Measurements from ENCODE around the gene NPIPA1.
"Not testable (repeated sequence)": the region's sequence is repeated elsewhere in the genome, so short reads cannot be mapped to it uniquely, and the experiment has no call there.

Gene NPIPA1

GRCh38 chr16:14978281-14978680 is 41.0 kb downstream of the NPIPA1 start:
- not testable (repeated sequence) for H3K4me1 ChIP-seq (ENCODE audit: control insufficient read depth in 2 of 2, insufficient read depth in 1 of 2, low read depth in 1 of 2, low read length in 2 of 2); H2AK5ac ChIP-seq (ENCODE audit: low read depth, low read length); DNase-seq (ENCODE audit: low spot score); H2BK15ac ChIP-seq (ENCODE audit: low read length); H3K27me3 ChIP-seq (ENCODE audit: control insufficient read depth in 3 of 3, insufficient read depth in 3 of 3, low read depth in 1 of 3, low read length in 3 of 3); H3K23ac ChIP-seq (ENCODE audit: low read depth, low read length, poor library complexity); H2BK120ac ChIP-seq (ENCODE audit: low read depth, low read length); H3K4me3 ChIP-seq (ENCODE audit: low read length in 2 of 2); H3K27ac ChIP-seq (replicated peaks; ENCODE audit: low read length); H3K9ac ChIP-seq (ENCODE audit: low read depth, low read length, poor library complexity); H3K36me3 ChIP-seq (replicated peaks in 1 of 2; ENCODE audit: control insufficient read depth in 2 of 2, insufficient read depth in 2 of 2, low read length in 2 of 2); H4K91ac ChIP-seq (ENCODE audit: low read depth, low read length, poor library complexity); H3K79me1 ChIP-seq (ENCODE audit: low read depth, low read length); H3K14ac ChIP-seq (ENCODE audit: low read length); H3K4me2 ChIP-seq (ENCODE audit: insufficient read depth, low read length, poor library complexity, severe bottlenecking); H3K4ac ChIP-seq (ENCODE audit: low read length); H4K8ac ChIP-seq (ENCODE audit: low read depth, low read length); H3K9me3 ChIP-seq (replicated peaks in 1 of 2; ENCODE audit: control insufficient read depth in 2 of 2, insufficient read depth in 1 of 2, low read depth in 1 of 2, low read length in 2 of 2); H2BK12ac ChIP-seq (ENCODE audit: low read length); H2AFZ ChIP-seq (ENCODE audit: low read length); H3K18ac ChIP-seq (ENCODE audit: low read length); H2BK5ac ChIP-seq (ENCODE audit: low read length)
- WGBS, 2 donors (ENCODE audit: extremely low coverage in 2 of 2, insufficient read length in 2 of 2, insufficient replicate concordance in 1 of 2), result no CpG with 5 or more reads among the region's 8 CpGs

GRCh38 chr16:14978908-14979307 is 41.7 kb downstream of the NPIPA1 start:
- WGBS, 2 donors (ENCODE audit: extremely low coverage in 2 of 2, insufficient read length in 2 of 2, insufficient replicate concordance in 1 of 2), result no CpG with 5 or more reads among the region's 4 CpGs
- not testable (repeated sequence) for H3K4me3 ChIP-seq (ENCODE audit: low read length in 2 of 2); H2BK15ac ChIP-seq (ENCODE audit: low read length); H3K18ac ChIP-seq (ENCODE audit: low read length); H2BK5ac ChIP-seq (ENCODE audit: low read length); DNase-seq (ENCODE audit: low spot score); H3K79me1 ChIP-seq (ENCODE audit: low read depth, low read length); H3K23ac ChIP-seq (ENCODE audit: low read depth, low read length, poor library complexity); H4K91ac ChIP-seq (ENCODE audit: low read depth, low read length, poor library complexity); H2BK12ac ChIP-seq (ENCODE audit: low read length); H3K27ac ChIP-seq (replicated peaks; ENCODE audit: low read length); H3K9ac ChIP-seq (ENCODE audit: low read depth, low read length, poor library complexity); H2BK120ac ChIP-seq (ENCODE audit: low read depth, low read length); H2AK5ac ChIP-seq (ENCODE audit: low read depth, low read length); H3K9me3 ChIP-seq (replicated peaks in 1 of 2; ENCODE audit: control insufficient read depth in 2 of 2, insufficient read depth in 1 of 2, low read depth in 1 of 2, low read length in 2 of 2); H4K8ac ChIP-seq (ENCODE audit: low read depth, low read length); H3K14ac ChIP-seq (ENCODE audit: low read length); H2AFZ ChIP-seq (ENCODE audit: low read length); H3K4me2 ChIP-seq (ENCODE audit: insufficient read depth, low read length, poor library complexity, severe bottlenecking); H3K4ac ChIP-seq (ENCODE audit: low read length); H3K27me3 ChIP-seq (ENCODE audit: control insufficient read depth in 3 of 3, insufficient read depth in 3 of 3, low read depth in 1 of 3, low read length in 3 of 3); H3K36me3 ChIP-seq (replicated peaks in 1 of 2; ENCODE audit: control insufficient read depth in 2 of 2, insufficient read depth in 2 of 2, low read length in 2 of 2); H3K4me1 ChIP-seq (ENCODE audit: control insufficient read depth in 2 of 2, insufficient read depth in 1 of 2, low read depth in 1 of 2, low read length in 2 of 2)

DNA sequence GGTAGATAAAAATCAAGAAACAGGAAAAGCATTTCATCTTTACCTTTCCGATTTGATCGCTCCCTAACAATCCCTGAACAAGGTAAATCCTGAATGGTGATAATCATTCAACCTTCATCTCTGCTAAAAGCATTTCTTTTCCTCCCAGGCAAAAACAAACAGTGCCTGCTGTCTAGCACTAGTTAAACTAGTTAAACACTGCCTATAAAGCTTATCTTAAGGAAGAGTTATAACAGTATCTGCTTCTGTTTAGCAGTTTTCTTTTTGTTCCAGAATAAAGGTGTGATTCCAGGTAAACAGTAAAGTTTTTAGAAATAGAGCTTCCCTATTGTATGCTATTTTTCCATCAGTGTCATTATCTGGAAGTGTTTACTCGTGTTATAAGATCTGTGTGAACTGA is 44.0 kb downstream of the NPIPA1 start:
- H3K4ac ChIP-seq (ENCODE audit: low read length); H3K18ac ChIP-seq (ENCODE audit: low read length); H4K8ac ChIP-seq (ENCODE audit: low read depth, low read length); H2BK120ac ChIP-seq (ENCODE audit: low read depth, low read length); H2BK12ac ChIP-seq (ENCODE audit: low read length); H3K4me1 ChIP-seq (ENCODE audit: control insufficient read depth in 2 of 2, insufficient read depth in 1 of 2, low read depth in 1 of 2, low read length in 2 of 2); H2AFZ ChIP-seq (ENCODE audit: low read length); H2BK15ac ChIP-seq (ENCODE audit: low read length); H3K27me3 ChIP-seq (ENCODE audit: control insufficient read depth in 3 of 3, insufficient read depth in 3 of 3, low read depth in 1 of 3, low read length in 3 of 3); H2BK5ac ChIP-seq (ENCODE audit: low read length); DNase-seq (ENCODE audit: low spot score); H3K27ac ChIP-seq (replicated peaks; ENCODE audit: low read length); H3K4me2 ChIP-seq (ENCODE audit: insufficient read depth, low read length, poor library complexity, severe bottlenecking); H3K36me3 ChIP-seq (replicated peaks in 1 of 2; ENCODE audit: control insufficient read depth in 2 of 2, insufficient read depth in 2 of 2, low read length in 2 of 2); H3K4me3 ChIP-seq (ENCODE audit: low read length in 2 of 2); H4K91ac ChIP-seq (ENCODE audit: low read depth, low read length, poor library complexity); H3K9ac ChIP-seq (ENCODE audit: low read depth, low read length, poor library complexity); H3K9me3 ChIP-seq (replicated peaks in 1 of 2; ENCODE audit: control insufficient read depth in 2 of 2, insufficient read depth in 1 of 2, low read depth in 1 of 2, low read length in 2 of 2); H3K14ac ChIP-seq (ENCODE audit: low read length); H3K23ac ChIP-seq (ENCODE audit: low read depth, low read length, poor library complexity); H2AK5ac ChIP-seq (ENCODE audit: low read depth, low read length); H3K79me1 ChIP-seq (ENCODE audit: low read depth, low read length): not testable (repeated sequence)
- WGBS, 2 donors (ENCODE audit: extremely low coverage in 2 of 2, insufficient read length in 2 of 2, insufficient replicate concordance in 1 of 2), result no CpG with 5 or more reads among the region's 3 CpGs

GRCh38 chr16:14982521-14982920 is 45.3 kb downstream of the NPIPA1 start:
- H3K27me3 ChIP-seq (ENCODE audit: control insufficient read depth in 3 of 3, insufficient read depth in 3 of 3, low read depth in 1 of 3, low read length in 3 of 3); H2BK12ac ChIP-seq (ENCODE audit: low read length); H2BK120ac ChIP-seq (ENCODE audit: low read depth, low read length); H2BK15ac ChIP-seq (ENCODE audit: low read length); H3K9ac ChIP-seq (ENCODE audit: low read depth, low read length, poor library complexity); H2AFZ ChIP-seq (ENCODE audit: low read length); H3K4me2 ChIP-seq (ENCODE audit: insufficient read depth, low read length, poor library complexity, severe bottlenecking); H3K9me3 ChIP-seq (replicated peaks in 1 of 2; ENCODE audit: control insufficient read depth in 2 of 2, insufficient read depth in 1 of 2, low read depth in 1 of 2, low read length in 2 of 2); H4K8ac ChIP-seq (ENCODE audit: low read depth, low read length); H3K18ac ChIP-seq (ENCODE audit: low read length); H3K36me3 ChIP-seq (replicated peaks in 1 of 2; ENCODE audit: control insufficient read depth in 2 of 2, insufficient read depth in 2 of 2, low read length in 2 of 2); H3K79me1 ChIP-seq (ENCODE audit: low read depth, low read length); H3K4me3 ChIP-seq (ENCODE audit: low read length in 2 of 2); DNase-seq (ENCODE audit: low spot score); H2AK5ac ChIP-seq (ENCODE audit: low read depth, low read length); H4K91ac ChIP-seq (ENCODE audit: low read depth, low read length, poor library complexity); H3K27ac ChIP-seq (replicated peaks; ENCODE audit: low read length); H2BK5ac ChIP-seq (ENCODE audit: low read length); H3K4me1 ChIP-seq (ENCODE audit: control insufficient read depth in 2 of 2, insufficient read depth in 1 of 2, low read depth in 1 of 2, low read length in 2 of 2); H3K23ac ChIP-seq (ENCODE audit: low read depth, low read length, poor library complexity); H3K4ac ChIP-seq (ENCODE audit: low read length); H3K14ac ChIP-seq (ENCODE audit: low read length): not testable (repeated sequence)
- no CpG with 5 or more reads among the region's 2 CpGs for WGBS, 2 donors (ENCODE audit: extremely low coverage in 2 of 2, insufficient read length in 2 of 2, insufficient replicate concordance in 1 of 2)
